ENCODE results near the gene EFCAB6.

Gene EFCAB6

DNA sequence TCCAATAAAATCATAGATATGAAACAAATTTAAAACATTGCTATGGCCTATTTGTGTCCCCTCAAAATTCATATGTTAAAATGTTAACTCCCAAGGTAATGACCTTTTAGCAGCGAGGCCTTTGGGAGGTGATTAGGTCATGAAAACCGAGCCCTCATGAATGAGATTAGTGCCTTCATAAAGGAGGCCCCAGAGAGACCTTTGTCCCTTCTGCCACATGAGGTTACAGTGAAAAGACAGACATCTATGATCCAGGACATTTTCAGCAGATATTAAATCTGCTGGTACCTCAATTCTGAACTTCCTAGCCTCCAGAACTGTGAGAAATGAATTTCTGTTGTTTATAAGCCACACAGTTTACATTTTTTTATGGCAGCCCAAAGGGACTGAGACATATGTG lies 228.6 kb downstream of the EFCAB6 start:
- no peak for DNase-seq (ENCODE audit: low read depth)

- no peak for DNase-seq (ENCODE audit: low read depth)
Measured at GRCh38 chr22:43582394-43582793, 229.7 kb downstream of the EFCAB6 start.

- no peak for DNase-seq (ENCODE audit: low read depth)
Measured at GRCh38 chr22:43580271-43580750, 231.8 kb downstream of the EFCAB6 start.

- no peak for DNase-seq (ENCODE audit: low read depth)
Measured at GRCh38 chr22:43574738-43575137, 237.4 kb downstream of the EFCAB6 start.

DNA sequence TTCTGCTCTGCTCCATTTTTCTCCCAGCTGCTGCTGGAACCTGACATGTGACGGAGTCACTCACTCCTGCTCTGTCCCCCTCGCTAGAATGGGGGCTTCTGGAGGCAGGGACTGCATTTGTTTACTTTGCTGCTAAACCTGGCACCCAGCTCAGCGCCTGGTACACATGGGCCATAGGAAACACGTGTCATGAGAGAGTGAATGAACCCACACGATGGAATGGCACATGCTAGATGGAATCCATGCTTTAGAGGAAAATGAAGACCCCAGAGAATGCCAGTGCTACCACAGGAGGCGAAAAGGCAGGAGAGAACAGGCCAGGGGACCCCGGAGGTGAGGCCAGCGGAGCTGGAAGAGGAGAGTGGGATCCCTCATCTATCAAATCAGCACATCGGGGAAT lies 239.4 kb downstream of the EFCAB6 start:
- no peak for DNase-seq (ENCODE audit: low read depth)

DNA sequence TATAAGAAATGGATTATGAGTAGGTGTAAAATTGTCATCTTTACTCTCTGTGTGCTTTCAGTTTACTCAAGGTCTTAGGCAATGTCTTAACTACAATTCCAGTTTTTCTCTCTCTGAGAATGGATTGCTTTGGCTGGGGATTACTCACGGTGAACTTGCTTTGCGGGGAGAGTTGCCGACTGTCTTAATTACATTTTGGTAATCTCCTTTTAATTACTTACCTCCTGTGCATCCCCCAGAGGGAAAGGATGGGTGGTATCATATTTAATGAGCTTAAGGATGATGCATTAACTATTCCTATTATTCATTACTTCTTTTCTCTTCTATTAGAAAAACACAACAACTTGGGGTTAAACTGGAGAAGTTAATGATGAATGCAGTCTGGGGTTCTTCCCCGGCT lies 240.9 kb downstream of the EFCAB6 start:
- DNase-seq (ENCODE audit: low read depth), result no peak

DNA sequence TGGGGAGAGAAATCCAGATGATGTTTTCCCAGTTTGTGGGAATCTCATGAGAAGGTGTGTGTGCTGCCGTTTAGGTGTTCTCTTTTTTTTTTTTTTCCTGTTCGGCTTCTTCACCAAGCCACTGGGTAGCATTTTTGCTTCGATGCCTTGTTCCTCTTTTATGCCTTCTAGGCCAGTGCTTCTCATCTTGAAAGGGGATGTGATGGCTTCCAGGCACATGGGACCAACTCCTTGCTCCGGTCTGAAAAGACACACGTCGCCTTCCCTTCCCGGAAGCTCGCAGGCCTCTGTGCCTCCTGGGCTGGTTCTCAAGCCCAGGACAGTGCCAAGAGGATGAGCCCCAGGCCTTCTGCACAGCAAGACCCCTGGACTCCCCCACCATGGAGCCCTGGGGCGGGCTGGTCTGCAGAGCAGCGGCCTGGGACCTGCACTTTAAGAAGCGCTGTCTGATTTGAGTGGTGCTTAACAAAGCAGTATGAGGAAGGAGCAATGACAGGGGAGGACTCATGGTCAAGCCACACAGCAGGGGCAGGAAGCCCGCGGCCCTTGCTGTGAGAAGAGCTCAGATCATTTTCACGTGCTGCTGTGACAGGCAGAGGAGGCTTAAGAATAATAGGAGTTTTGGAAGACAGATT lies 241.5 kb downstream of the EFCAB6 start:
- no peak for DNase-seq (ENCODE audit: low read depth)

GRCh38 chr22:43569111-43569510 lies 243.0 kb downstream of the EFCAB6 start:
- DNase-seq (ENCODE audit: low read depth), result no peak

DNA sequence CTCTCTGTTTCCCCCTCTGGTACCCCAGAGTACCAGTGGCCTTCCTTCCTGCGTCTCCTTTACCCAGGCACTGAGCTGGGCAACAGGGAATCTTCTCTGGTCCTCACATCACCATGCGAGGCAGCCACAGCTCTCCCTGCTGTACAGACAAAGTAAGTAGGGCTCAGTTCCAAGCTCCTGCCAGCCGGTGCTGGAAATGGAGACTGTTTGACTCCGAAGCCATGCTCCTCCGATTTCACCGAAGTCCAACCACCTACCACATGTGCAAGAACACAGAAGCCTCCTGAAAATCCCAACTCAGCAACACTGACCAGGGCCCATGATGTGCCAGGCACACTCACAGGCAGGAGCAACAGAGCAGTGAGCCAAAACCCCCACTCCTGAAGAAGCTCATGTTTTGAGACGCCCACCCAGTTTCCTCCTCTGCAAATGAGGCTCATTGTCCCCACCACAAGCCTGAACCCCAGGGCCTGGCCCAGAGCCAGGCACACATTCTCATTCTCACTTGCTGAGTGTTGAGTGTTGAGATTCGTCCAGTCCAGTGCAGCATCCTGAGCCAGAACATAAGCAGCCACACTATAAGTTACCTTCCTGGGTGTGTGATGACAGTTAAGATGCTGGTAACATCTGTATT lies 244.3 kb downstream of the EFCAB6 start:
- no peak for DNase-seq (ENCODE audit: low read depth)

DNA sequence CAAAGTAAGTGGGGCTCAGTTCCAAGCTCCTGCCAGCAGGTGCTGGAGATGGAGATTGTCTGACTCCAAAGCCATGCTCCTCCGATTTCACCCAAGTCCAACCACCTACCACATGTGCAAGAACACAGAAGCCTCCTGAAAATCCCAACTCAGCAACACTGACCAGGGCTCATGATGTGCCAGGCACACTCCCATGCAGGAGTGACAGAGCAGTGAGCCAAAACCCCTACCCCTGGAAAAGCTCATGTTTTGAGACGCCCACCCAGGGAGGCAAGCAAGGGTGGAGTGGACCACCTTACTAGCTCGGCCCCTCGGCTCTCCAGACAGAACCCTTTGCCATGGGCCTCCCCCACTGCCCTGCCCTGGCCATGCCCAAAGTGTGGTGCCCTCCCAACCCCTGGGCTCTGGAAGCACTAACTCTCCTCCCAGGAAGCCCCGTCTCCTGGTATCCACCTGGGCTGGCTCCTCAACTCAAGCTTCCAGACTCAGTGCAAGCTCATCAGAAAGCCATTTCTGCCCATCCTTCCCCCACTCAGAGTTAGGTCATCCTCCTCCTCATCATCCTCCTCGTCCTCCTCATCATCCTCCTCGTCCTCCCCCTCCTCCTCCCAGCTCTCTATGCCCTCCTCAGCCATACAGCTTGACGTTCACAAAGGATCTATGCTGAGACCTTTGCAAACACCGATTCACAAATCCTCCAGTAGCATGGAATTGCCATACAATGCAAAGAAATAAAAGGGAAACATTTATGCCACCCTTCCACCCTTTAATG lies 245.4 kb downstream of the EFCAB6 start:
- DNase-seq (ENCODE audit: low read depth), result no peak

GRCh38 chr22:43566021-43566420 lies 246.1 kb downstream of the EFCAB6 start:
- no peak for DNase-seq (ENCODE audit: low read depth)

DNA sequence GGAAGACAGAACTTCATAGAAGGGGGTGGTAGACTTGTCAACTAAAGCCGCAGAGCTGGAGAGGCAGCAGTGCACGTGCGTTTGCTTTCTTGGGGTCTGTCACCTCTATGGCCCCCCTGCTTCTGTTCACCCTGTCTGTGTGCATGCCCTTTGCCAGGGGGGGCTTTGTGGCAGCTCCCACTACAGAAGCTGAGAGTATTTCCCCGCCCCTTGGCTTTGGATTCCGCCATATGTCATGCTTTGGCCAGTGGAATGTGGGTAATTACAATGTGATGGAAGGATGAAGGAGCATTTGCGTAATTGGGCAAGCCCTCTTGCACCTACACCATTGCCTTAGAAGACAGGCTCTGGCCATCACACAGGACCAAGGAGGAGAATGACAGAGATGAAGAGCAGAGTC lies 247.2 kb downstream of the EFCAB6 start:
- DNase-seq (ENCODE audit: low read depth), result no peak

DNA sequence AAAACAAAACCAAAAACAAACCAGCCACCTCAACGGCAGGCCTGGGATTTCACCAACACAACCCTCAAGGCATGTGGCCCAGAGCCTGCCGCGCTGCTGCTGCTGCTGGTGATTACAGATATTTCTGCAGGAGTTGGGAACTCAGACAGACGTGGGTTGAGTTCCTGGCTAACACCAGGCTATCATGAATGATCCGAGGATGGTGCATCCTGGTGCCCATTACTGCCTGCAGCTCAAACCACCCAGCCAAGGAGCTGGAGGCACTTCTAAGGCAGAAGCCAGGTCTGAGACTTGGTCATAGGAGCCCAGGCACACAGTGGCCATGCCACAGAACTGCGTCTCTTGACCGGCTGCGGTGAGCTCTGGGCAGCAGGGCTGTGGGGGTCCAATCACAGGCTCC lies 248.5 kb downstream of the EFCAB6 start:
- no peak for DNase-seq (ENCODE audit: low read depth)

- DNase-seq (ENCODE audit: low read depth), result no peak
Measured at GRCh38 chr22:43562843-43563242, 249.3 kb downstream of the EFCAB6 start.

DNA sequence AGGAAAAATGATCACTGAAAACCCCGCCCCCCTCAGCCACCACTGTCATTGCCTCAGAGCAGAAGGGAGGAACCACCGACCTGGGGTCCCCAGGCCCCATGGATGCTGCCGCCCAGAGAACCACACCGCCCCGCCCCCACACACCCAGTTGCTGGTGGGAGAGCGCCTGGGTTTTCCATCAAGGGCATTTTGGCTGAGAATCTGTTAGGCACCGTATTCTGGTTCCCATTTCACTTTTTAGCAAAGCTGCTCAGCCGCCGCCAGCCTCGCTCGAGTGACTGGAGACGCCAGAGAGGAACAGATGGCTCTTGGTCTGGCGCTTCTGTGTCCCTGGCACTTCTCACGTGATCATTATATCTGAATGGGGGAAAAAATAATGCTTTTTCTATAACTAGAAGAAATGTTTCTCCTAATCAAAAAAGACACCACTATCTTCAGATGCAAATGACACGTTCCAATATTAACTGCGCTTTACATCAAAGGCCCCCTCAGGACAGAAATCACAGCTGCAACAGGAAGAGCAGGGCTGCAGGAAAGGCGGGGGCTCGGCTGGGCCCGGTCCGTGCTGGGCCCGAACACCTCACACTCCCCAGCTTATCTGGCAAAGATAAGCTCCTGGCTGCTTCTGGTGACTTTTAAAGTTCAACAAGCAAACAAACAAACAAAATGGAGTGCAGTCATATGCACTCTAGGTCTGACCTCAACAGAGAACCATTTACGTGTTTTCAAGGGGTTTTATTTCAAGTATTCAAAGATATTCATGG lies 250.5 kb downstream of the EFCAB6 start:
- DNase-seq (ENCODE audit: low read depth), result no peak

GRCh38 chr22:43560651-43561050 lies 251.5 kb downstream of the EFCAB6 start:
- no peak for DNase-seq (ENCODE audit: low read depth)

GRCh38 chr22:43555561-43556515 lies 256.3 kb downstream of the EFCAB6 start:
- no peak for DNase-seq (ENCODE audit: low read depth)

GRCh38 chr22:43554694-43555365 lies 257.3 kb downstream of the EFCAB6 start:
- DNase-seq (ENCODE audit: low read depth), result no peak

DNA sequence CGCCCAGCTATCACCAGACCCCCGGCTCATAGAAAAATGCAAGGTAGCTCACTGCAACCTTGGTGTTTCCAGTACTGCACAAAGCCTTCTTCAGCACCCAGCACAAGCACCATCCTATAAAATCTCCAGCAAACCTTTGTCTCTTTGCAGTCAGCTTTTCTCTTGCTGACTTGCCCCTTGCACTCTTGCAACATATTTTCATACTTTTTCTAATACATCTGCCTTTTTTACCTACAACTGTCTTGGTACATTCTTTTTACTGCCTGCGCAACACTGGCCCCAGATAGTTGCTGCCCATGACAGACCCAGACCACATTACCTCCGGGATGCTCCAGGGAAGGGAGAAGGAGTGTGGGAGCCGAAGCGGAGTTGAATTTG lies 257.9 kb downstream of the EFCAB6 start:
- DNase-seq (ENCODE audit: low read depth), result no peak

GRCh38 chr22:43553451-43554258 lies 258.4 kb downstream of the EFCAB6 start:
- DNase-seq (ENCODE audit: low read depth), result no peak

All from EH (cell line).